D341Med (cell line): ENCODE measurements around the gene B4GALNT2.
"Not testable (repeated sequence)": the region's sequence is repeated elsewhere in the genome, so short reads cannot be mapped to it uniquely, and the experiment has no call there.

Experiments used
- DNase-seq: peaks from one replicate; pipeline ENCODE4 v3.0.0; 2012; ENCODE audit warnings: low spot score

B4GALNT2 gene, protein sequence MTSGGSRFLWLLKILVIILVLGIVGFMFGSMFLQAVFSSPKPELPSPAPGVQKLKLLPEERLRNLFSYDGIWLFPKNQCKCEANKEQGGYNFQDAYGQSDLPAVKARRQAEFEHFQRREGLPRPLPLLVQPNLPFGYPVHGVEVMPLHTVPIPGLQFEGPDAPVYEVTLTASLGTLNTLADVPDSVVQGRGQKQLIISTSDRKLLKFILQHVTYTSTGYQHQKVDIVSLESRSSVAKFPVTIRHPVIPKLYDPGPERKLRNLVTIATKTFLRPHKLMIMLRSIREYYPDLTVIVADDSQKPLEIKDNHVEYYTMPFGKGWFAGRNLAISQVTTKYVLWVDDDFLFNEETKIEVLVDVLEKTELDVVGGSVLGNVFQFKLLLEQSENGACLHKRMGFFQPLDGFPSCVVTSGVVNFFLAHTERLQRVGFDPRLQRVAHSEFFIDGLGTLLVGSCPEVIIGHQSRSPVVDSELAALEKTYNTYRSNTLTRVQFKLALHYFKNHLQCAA

GRCh38 chr17:49132699-49133364 lies at the start of gene B4GALNT2:
Gene B4GALNT2 (plus strand): TSS chr17:49132769. CDS start chr17:49132793, 24 bp downstream.
- DNase-seq = peak; percentile 66

GRCh38 chr17:49085046-49085445 lies 47.5 kb upstream of the B4GALNT2 start:
- DNase-seq = not testable (repeated sequence)

DNA sequence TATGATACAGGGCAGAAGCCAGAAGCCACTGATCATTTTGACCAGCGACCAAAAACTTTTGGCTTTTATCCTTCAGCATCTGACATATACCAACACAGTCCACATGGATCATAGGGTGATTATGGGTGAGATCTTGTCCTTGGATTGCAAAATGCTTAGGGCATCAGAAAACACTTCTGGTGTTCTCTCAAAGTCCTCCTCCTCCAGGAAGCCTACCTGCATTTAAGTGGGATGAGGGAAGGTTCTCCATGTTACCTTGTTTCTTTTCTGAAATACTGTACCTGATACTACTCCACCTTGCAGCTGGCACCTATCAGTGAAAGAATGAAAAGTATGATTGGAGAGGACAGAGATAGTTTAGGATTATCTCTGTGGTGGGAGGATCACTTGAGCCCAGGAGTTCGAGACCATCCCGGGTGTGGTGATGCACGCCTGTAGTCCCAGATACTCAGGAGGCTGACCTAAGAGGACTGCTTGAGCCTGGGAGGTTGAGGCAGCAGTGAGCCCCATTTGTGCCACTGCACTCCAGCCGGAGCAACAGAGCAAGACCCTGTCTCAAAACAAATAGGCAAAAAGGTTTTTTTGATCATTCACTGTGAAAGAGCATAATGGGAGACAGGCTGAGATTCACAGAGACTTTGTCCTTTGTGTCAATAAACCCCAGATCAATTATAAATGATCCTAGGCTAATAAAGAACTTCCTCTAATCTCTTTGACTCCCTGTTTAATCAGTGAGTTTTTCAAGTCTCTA lies 46.8 kb upstream of the B4GALNT2 start:
- no peak for DNase-seq

- DNase-seq = no peak
These were observed 46.3 kb upstream of the B4GALNT2 start for GRCh38 chr17:49086316-49086605.

- no peak for DNase-seq
These were observed 45.9 kb upstream of the B4GALNT2 start for GRCh38 chr17:49086649-49087048.

GRCh38 chr17:49089094-49089493 lies 43.5 kb upstream of the B4GALNT2 start:
- no peak for DNase-seq

DNA sequence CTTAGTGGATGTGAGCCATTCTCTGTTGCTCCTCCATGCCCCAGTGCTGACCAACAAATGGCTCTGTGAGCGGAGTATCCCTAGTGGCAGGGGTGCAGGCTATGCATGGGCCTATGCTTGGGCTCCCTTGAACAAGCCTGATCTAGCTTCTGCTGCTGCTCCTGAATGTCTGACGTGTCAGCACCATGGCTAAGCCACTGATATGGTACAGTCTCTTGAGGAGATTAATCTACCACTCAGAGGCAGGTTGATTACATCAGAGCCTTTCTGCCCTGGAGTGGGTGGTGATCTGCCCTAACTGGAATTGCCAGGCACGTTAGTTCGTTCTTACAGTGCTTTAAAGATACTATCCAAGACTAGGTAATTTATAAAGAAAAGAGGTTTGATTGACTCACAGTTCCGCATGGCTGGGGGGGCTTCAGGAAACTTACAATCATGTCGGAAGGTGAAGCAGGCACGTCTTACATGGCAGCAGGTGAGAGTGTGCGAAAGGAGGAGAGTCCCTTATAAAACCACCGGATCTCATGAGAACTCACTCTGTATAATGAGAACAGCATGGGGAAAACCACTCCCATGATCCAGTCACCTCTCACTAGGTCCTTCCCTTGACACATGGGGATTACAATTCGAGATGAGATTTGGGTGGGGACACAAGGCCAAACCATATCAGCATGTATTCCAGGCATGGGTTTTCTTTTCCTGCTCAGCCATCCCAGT lies 41.5 kb upstream of the B4GALNT2 start:
- DNase-seq = no peak

- DNase-seq = no peak
These were observed 39.4 kb upstream of the B4GALNT2 start for GRCh38 chr17:49093131-49093530.

GRCh38 chr17:49100601-49101000 lies 32.0 kb upstream of the B4GALNT2 start:
- no peak for DNase-seq

GRCh38 chr17:49101054-49101534 lies 31.5 kb upstream of the B4GALNT2 start:
- no peak for DNase-seq

DNA sequence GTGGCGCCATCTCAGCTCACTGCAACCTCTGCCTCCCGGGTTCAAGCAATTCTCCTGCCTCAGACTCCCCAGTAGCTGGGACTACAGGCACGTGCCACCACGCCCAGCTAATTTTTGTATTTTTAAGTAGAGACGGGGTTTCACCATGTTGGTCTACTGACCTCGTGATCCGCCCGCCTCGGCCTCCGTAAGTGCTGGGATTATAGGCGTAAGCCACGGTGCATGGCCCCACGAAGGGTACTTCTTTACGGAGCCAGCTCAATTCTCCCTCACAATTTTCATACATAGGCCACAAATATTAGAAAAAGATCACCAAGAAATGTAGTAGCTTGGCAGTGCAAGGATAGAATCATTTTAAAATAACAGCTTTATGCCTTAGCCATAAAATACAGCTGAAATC lies 29.2 kb upstream of the B4GALNT2 start:
- DNase-seq = not testable (repeated sequence)

DNA sequence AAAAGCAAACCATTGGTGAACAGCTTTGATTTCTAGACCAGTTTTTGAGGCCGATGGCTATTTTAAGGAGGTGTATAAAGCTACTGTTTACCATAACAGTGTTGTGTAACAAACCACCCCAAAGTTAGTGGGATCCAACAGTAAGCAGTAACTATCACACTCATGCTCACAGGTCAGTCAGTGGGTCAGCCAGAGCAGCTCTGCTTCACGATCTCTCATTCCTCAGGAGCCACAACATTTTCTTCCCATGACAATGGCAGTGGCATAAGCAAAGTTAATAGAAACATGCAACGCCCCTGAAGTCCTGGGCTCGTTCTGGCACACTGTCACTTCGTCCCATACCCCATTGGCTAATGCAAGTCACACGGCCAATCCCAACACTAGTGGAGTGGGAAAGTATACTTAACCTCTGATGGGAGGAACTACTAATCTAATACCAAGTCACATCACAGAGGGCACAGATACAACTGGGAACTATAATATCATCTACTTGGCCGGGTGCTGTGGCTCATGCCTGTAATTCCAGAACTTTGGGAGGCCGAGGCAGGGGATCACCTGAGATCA lies 28.0 kb upstream of the B4GALNT2 start:
- DNase-seq = no peak

DNA sequence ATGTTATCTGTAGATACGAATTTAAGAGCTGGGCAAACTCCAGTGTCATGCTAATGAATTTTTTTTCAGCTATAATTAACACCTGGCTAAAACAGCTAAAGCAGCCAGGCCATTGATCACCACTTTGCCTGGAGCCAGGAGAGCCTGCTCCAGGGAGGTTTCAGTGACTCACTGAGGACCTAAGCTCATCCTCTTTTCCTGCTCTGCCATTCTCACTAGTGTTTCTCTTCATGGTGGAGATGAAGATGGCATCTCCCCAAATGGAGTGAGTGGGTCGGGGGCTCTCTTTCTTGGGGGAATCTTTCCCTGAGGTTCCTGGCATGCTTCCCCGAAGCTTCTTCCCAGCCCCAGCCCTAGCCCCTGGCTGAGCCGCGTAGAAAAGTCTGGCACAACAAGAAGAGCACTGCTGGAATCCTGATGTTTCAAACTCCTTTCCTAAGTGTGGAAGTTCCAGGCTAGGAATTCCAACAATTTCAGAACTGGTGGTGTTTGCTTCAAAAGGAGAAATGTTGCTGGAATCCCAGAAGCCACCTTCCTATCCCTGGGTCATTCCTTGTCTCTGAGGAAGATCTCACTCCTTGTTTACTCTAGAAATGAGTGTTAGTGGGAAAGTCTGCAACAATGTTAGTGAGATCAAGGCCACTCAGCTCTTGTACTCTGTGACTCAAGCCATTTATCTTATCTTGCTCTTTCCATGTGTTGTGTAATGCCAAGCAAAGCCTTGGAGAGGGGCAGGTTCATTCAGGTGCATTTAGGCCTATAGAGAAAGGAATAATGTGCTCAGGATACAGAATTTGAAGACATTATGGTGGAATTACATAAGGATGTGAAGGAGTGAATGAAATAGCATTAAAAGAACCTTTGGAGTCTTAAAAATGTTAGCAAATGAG lies 26.0 kb upstream of the B4GALNT2 start:
- no peak for DNase-seq

GRCh38 chr17:49107211-49107557 lies 25.4 kb upstream of the B4GALNT2 start:
- DNase-seq = no peak

- DNase-seq = no peak
These were observed 24.3 kb upstream of the B4GALNT2 start for GRCh38 chr17:49108318-49108717.

DNA sequence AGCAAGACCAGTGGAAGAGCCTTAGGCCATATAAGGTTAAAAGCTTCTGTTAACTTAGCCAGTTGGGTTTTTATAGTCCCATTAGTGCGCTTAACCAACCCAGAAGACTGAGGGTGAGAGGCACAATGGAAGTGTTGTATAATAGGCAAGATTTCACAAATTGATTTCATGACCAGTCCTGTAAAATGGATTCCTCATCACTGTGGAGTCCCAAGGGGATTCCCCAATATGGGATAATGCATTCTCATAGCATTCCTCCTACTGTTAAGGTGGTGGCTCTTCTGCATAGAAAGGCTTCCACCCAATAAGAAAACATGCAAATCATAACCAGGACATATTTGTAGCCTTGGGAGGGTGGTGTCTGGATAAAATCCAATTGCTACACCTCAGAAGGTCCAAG lies 22.1 kb upstream of the B4GALNT2 start:
- no peak for DNase-seq

DNA sequence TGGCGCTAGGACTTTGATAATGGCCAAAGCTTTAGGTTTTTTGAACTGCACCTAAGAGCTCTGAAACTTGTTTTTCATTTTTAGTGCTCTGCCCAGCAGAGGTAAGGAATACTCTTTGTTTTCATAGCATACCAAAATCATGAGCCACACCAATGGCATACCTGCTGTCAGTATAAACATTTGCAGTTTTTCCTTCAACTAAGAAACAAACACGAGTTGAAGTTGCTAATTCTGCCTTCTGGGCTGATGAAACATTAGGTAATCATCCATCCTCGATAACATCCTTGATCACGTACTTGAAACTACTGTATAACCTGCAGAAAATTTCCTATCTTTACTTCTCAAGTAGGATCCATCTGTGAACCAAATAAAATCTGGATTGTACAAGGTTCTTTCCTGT lies 20.6 kb upstream of the B4GALNT2 start:
- DNase-seq = no peak

- no peak for DNase-seq
These were observed 19.6 kb upstream of the B4GALNT2 start for GRCh38 chr17:49112936-49113335.

GRCh38 chr17:49114703-49115102 lies 17.9 kb upstream of the B4GALNT2 start:
- no peak for DNase-seq

DNA sequence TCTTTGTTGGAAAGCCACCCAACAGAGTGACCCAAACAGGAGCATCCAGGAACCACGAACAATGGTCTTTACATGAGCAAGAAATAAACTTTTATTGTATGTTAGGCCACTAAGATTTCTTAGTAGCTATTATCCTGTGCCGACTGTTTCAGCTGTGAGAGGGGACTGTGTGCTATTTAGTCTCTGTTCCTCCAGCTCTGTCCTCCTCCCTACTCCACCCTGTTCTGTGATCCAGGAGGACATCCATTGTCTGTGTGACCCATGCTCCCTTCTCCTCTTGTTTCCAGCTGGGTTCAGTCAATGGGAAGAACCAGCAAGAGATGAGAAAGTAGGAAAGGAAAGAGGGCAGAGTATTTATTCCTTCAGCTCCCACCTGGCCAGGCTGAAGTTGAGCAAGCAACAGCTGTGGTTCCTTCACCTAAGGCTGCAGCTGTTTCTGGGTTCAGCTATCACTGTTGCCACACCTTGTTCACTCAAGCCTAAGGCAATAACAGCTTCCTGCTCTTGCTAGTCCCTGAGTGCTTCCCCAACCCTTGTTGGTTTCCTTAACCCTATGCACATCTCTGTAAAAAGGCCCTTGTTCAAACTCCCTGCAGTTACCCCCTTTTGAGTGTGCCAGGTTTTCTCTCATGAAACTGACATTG lies 14.9 kb upstream of the B4GALNT2 start:
- DNase-seq = no peak
